Endothelial cell of umbilical vein (primary cell): ENCODE measurements around the gene HACE1. TPM values are rescaled to one million over a fixed set of nuclear protein-coding genes. Genes with fewer than 3 reads are reported as not detected.
A peak's percentile ranks its signal among the peaks of the same experiment; 100 is the strongest.

Experiments used
- BruUV-seq: library from RNA; stranded (reverse); fragments of 400-500 nt; replicated peaks from 2 replicates; lab custom pipeline; 2021; lab: Mats Ljungman, UMichigan
- CTCF ChIA-PET: fragments of 300-600, 350-600 bp; sonication (Branson Sonifier 250); formaldehyde crosslinking; loops from one replicate; lab custom pipeline; 2021; ENCODE audit warnings: antibody characterized with exemption, inconsistent platforms; lab: Charles Lee
- POLR2A ChIA-PET: fragments of 300-600, 350-600 bp; sonication (Branson Sonifier 250); formaldehyde crosslinking; loops from one replicate; lab custom pipeline; 2021; ENCODE audit warnings: antibody characterized with exemption, inconsistent platforms; lab: Charles Lee
- DNase-seq: peaks from one replicate; pipeline ENCODE4 v3.0.0-alpha.2; 2011; ENCODE audit warnings: low read depth, low spot score
- FAIRE-seq: peaks from 2 replicates; lab custom pipeline; 2011; peaks lifted over from hg19 to GRCh38; lab: Jason Lieb, UNC
- H2AFZ ChIP-seq: 2 replicates; pipeline ENCODE4 v1.6.0; 2012; ENCODE audit warnings: low read depth, low read length, control low read depth, inconsistent platforms
- H3K27ac ChIP-seq: 2 replicates; pipeline ENCODE4 v1.5.1; 2011; ENCODE audit warnings: low read depth, mild to moderate bottlenecking, control low read depth, low read length, moderate library complexity; ENCODE audit not compliant: insufficient read depth
- H3K27me3 ChIP-seq, 2 experiments: 2 replicates each; pipeline versions ENCODE4 v1.6.0 to v1.6.1; 2011; ENCODE audit warnings: low read length in 2 of 2, mixed read lengths in 1 of 2; ENCODE audit not compliant: control insufficient read depth in 2 of 2, insufficient read depth in 2 of 2
- H3K36me3 ChIP-seq, 2 experiments: 2 replicates in 1 of 2; 3 replicates in 1 of 2; pipeline ENCODE4 v1.5.1; 2011; ENCODE audit warnings: low read length in 2 of 2, mild to moderate bottlenecking in 1 of 2, moderate library complexity in 1 of 2; ENCODE audit not compliant: control insufficient read depth in 2 of 2, insufficient read depth in 2 of 2; ENCODE audit errors: extremely low read depth in 1 of 2
- H3K4me1 ChIP-seq: 3 replicates; pipeline ENCODE4 v1.5.1; 2011; ENCODE audit warnings: mild to moderate bottlenecking, low read length; ENCODE audit not compliant: control insufficient read depth, insufficient read depth; ENCODE audit errors: extremely low read depth
- H3K4me2 ChIP-seq: 2 replicates; pipeline ENCODE4 v1.6.1; 2011; ENCODE audit warnings: low read length, control low read depth, mixed read lengths; ENCODE audit not compliant: insufficient read depth
- H3K4me3 ChIP-seq, 3 experiments: fragments of 200-600 bp in 1 of 3; sonication (generic), shearing (Covaris generic) in 1 of 3; replicated peaks in 1 of 3; 2 replicates each; pipeline ENCODE4 v1.5.1; 2011 to 2016; ENCODE audit warnings: control low read depth in 3 of 3, low read length in 3 of 3, mild to moderate bottlenecking in 2 of 3, inconsistent platforms in 1 of 3, low read depth in 1 of 3, moderate library complexity in 1 of 3; ENCODE audit not compliant: insufficient read depth in 1 of 3
- H3K79me2 ChIP-seq: 2 replicates; pipeline ENCODE4 v1.6.0; 2012; ENCODE audit warnings: low read length, inconsistent platforms; ENCODE audit not compliant: control insufficient read depth, insufficient read depth
- H3K9ac ChIP-seq: replicated peaks from 2 replicates; pipeline ENCODE3; 2011; ENCODE audit warnings: low read length, control low read depth; ENCODE audit not compliant: insufficient read depth; ENCODE audit errors: extremely low read depth
- H3K9me1 ChIP-seq: replicated peaks from 3 replicates; pipeline ENCODE4 v1.6.0; 2011; ENCODE audit warnings: mild to moderate bottlenecking, low read length; ENCODE audit not compliant: control insufficient read depth, insufficient read depth; ENCODE audit errors: extremely low read depth
- H3K9me3 ChIP-seq: replicated peaks from 2 replicates; pipeline ENCODE4 v1.5.1; 2012; ENCODE audit warnings: low read length, inconsistent platforms; ENCODE audit not compliant: control insufficient read depth, insufficient read depth
- H4K20me1 ChIP-seq: replicated peaks from 2 replicates; pipeline ENCODE3; 2011; ENCODE audit warnings: mild to moderate bottlenecking, low read length; ENCODE audit not compliant: control insufficient read depth, insufficient read depth; ENCODE audit errors: extremely low read depth
- EZH2 ChIP-seq: IDR thresholded peaks from 2 replicates; pipeline ENCODE4 v1.6.1; 2012; ENCODE audit warnings: borderline replicate concordance, low read depth, mild to moderate bottlenecking, moderate library complexity, low read length, inconsistent platforms; ENCODE audit not compliant: severe bottlenecking
- FOS ChIP-seq: IDR thresholded peaks from 2 replicates; pipeline ENCODE4 v1.6.1; 2011; ENCODE audit warnings: mild to moderate bottlenecking, low read length, moderate library complexity, borderline replicate concordance; ENCODE audit not compliant: insufficient read depth
- GATA2 ChIP-seq: IDR thresholded peaks from 2 replicates; pipeline ENCODE4 v1.7.0; 2011; ENCODE audit warnings: low read depth, mild to moderate bottlenecking, moderate library complexity, mixed read lengths, low read length; ENCODE audit not compliant: insufficient read length, insufficient read depth
- JUN ChIP-seq: IDR thresholded peaks from 2 replicates; pipeline ENCODE4 v1.6.1; 2011; ENCODE audit warnings: borderline replicate concordance, low read depth; ENCODE audit not compliant: insufficient read length, insufficient read depth
- MYC ChIP-seq: IDR thresholded peaks from one replicate; pipeline ENCODE4 v1.6.1; 2011; ENCODE audit warnings: mild to moderate bottlenecking, low read depth, low read length
- POLR2A ChIP-seq: IDR thresholded peaks from 2 replicates; pipeline ENCODE4 v1.6.1; 2012; ENCODE audit warnings: low read depth, mild to moderate bottlenecking, control low read depth, low read length
- dilution Hi-C: fragments of 300-500 bp; cut with MboI; formaldehyde crosslinking; loops from one replicate; pipeline ENCODE4 v1.15.0; 2019; ENCODE audit warnings: low sequenced_read_pairs; ENCODE audit not compliant: extremely low pct_ligation_motif_present
- intact Hi-C: fragments of 100-400 bp; cut with micrococcal nuclease; formaldehyde crosslinking; loops from one replicate; pipeline ENCODE4 v1.10.0; 2022
- polyA plus RNA-seq, 4 experiments: library from polyadenylated mRNA; depleted of rRNA in 3 of 4; stranded (reverse) in 3 of 4; unstranded in 1 of 4; fragments of >200 nt; gene quantifications; 2 replicates each; pipeline versions ENCODE4 v1.2.1 to v1.2.3, GENCODE V29; 2011 to 2012; ENCODE audit warnings: missing spikeins in 1 of 4
- total RNA-seq: library from RNA; stranded (reverse); gene quantifications from 2 replicates; pipeline ENCODE4 v1.2.3, GENCODE V29; 2021
- TF ChIP-seq, protein P1 (sequence below), 2 donors: IDR thresholded peaks; 1 replicate in 1 of 2; 2 replicates in 1 of 2; pipeline ENCODE4 v1.5.1; 2011; ENCODE audit warnings: low read length in 2 of 2, mild to moderate bottlenecking in 2 of 2, moderate library complexity in 2 of 2, control low read depth in 1 of 2, inconsistent platforms in 1 of 2, low read depth in 1 of 2; ENCODE audit not compliant: insufficient read depth in 1 of 2; ENCODE audit errors: extremely low read depth in 1 of 2

HACE1 gene
- total and polyA plus RNA-seq, 2 donors (not counting 3 experiments of a cell fraction or from before 2014, with no cell fraction given): 4.9 to 14.8 TPM

GRCh38 chr6:104689551-104690205 lies 170.0 kb downstream of the HACE1 start:
- DNase-seq: no peak
- Histone ChIP-seq H4K20me1 (no peaks in the 10 kb centered on the region), H3K4me1 (no peaks in the 10 kb centered on the region), H3K79me2 (no peaks in the 10 kb centered on the region), H3K27me3 (no peaks in the 10 kb centered on the region), H3K36me3 (no peaks in the 10 kb centered on the region), H3K27ac (no peak overlapping the region), H2AFZ (peak overlapping the region; percentile 9), H3K9me1 (no peaks in the 10 kb centered on the region), H3K4me2 (no peak overlapping the region), H3K9ac (no peak overlapping the region), H3K4me3 (no peak overlapping the region), H3K9me3 (no peaks in the 10 kb centered on the region)
- TF ChIP-seq GATA2: no peak
- no peak for TF ChIP-seq POLR2A
- no peak for TF ChIP-seq FOS
- TF ChIP-seq EZH2: no peak
- TF ChIP-seq MYC: no peak
- TF ChIP-seq, protein P1, sequence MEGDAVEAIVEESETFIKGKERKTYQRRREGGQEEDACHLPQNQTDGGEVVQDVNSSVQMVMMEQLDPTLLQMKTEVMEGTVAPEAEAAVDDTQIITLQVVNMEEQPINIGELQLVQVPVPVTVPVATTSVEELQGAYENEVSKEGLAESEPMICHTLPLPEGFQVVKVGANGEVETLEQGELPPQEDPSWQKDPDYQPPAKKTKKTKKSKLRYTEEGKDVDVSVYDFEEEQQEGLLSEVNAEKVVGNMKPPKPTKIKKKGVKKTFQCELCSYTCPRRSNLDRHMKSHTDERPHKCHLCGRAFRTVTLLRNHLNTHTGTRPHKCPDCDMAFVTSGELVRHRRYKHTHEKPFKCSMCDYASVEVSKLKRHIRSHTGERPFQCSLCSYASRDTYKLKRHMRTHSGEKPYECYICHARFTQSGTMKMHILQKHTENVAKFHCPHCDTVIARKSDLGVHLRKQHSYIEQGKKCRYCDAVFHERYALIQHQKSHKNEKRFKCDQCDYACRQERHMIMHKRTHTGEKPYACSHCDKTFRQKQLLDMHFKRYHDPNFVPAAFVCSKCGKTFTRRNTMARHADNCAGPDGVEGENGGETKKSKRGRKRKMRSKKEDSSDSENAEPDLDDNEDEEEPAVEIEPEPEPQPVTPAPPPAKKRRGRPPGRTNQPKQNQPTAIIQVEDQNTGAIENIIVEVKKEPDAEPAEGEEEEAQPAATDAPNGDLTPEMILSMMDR (IDR thresholded peaks at IDR 0.05; ENCODE audit: extremely low read depth in 1 of 2, insufficient read depth in 1 of 2, low read depth in 1 of 2, low read length in 2 of 2): no peak
- TF ChIP-seq JUN: no peak
- POLR2A ChIA-PET: no interaction called here
- no TSS peak for BruUV-seq
- intact Hi-C loops: no loop called here
- no peak for FAIRE-seq
- dilution Hi-C loops: no loop called here
- CTCF ChIA-PET: interaction anchor here (1.8 kb wide), 1 partner anchor 12 kb away, joined by 6 read pairs; no protein-coding TSS in a partner anchor
